GM12875 (cell line): ENCODE measurements around the gene ZMYND10.
A peak's percentile ranks its signal among the peaks of the same experiment; 100 is the strongest.

Source experiments
- H3K4me3 ChIP-seq: one replicate; pipeline ENCODE4 v1.5.1; 2011; ENCODE audit warnings: low read depth, low read length, control low read depth
- CTCF ChIP-seq: IDR thresholded peaks from 2 replicates; pipeline ENCODE4 v1.5.1; 2011; ENCODE audit warnings: low read depth, mild to moderate bottlenecking, control low read depth, inconsistent platforms, low read length, moderate library complexity, borderline replicate concordance; ENCODE audit not compliant: insufficient read depth

Gene ZMYND10

GRCh38 chr3:50378024-50378423 lies 32.5 kb upstream of the ZMYND10 start:
- H3K4me3 ChIP-seq = no peak overlapping the region
- no peak for TF ChIP-seq CTCF

- TF ChIP-seq CTCF = peak; percentile 25; the same call in 1 of the 2 replicates
- H3K4me3 ChIP-seq = no peak overlapping the region
Measured at GRCh38 chr3:50375258-50375931, 29.9 kb upstream of the ZMYND10 start.

DNA sequence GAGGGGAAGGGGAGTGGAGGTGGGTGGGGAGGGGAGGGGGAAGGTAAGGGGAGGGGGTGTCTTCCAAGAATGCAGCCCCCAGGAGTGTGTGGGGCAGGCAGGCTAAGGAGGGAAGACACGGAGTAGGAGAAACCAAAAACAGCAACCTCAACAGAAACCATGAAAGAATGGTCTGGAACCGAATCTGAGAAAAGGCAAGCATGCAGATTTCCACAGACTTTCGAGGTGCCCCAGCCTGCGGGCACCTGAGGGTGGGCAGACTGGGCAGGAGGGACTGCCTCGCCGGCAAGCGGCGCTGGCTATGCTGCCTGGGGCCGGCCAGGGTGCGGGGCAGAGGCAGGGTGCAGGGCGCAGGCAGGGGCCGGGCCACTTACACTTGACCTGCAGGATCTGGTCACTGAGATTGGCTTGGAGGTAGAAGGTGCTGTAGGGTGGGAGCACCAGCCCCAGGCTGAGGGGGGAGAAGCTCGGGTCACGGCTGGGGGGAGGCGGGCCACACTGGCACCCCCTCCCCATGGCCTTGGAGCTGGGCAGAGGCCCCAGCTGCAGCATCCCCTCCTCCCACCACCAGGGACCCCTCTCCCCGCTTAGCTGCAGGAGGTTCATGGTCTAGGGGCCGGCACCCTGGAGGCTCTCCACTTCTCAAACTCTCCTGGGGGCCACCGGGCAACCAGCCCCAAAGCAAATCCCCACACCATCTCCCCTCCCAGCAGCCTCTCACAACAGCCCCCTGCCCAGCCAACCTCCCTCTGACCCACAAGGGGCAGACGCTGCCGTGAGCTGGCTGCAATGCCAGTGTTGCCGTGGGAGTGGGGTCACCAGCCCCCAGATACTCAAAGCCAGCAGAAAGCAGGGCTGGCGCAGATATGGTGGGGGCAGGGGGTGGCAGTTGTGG lies 29.1 kb upstream of the ZMYND10 start:
- TF ChIP-seq CTCF = no peak
- no peak overlapping the region for H3K4me3 ChIP-seq

DNA sequence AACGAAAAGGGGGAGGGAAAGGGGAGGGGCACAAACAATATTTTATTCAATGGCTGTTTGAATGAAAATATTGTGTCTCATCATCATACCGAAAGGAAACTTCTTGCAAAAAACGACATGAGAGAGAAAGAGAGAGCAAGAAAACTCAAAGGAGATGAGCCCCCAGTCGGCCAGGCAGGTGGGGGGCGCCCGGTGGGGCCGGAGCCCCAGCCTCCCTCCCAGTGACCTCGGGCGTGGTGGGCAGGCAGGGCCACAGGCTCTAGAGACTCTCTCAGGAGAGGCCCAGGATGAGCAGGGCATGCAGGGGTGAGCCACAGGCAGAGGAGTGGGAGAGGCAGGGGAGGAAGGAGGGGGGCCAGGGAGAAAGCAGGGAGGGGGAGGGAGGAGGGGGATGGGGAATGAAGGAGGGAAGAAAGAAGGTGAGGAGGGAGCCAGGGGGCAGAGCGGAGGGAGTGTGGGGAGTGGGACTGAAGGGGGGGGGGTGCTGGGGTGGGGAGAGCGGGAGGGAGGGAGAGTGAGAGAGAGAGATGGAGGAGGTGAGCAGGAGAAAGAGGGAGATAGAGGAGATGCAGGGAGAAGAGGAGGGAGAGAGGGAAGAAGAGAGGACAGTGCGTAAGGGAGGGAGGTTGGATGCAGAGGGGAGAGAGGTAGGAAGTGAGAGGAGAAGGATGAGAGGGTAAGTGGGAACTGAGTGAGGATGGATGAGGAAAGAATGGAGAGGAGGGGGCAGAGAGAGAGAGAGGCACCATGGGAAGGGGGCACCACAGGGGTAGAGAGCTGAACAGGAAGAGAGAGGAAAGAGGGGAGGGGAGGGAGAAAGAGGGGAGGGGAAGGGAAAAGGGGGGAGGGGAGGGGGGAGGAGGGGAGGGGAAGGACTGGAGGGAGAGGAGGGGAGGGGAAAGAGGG lies 27.9 kb upstream of the ZMYND10 start:
- no peak for TF ChIP-seq CTCF

GRCh38 chr3:50372349-50372748 lies 26.8 kb upstream of the ZMYND10 start:
- H3K4me3 ChIP-seq = no peak overlapping the region
- TF ChIP-seq CTCF = no peak

More for the DNA sequence above, 27.9 kb upstream of the ZMYND10 start:
- no peak overlapping the region for H3K4me3 ChIP-seq

GRCh38 chr3:50371133-50371685 lies 25.7 kb upstream of the ZMYND10 start:
- H3K4me3 ChIP-seq = no peak overlapping the region
- no peak for TF ChIP-seq CTCF
